OCI-M2 (cell line): ENCODE results near the gene C1RL.

Experiments used
- DNase-seq: peaks from one replicate; lab custom pipeline; 2025; ENCODE audit not compliant: unreplicated experiment; lab: John Stamatoyannopoulos, UW

Gene C1RL

GRCh38 chr12:7108796-7109571, at the start of gene C1RL:
C1RL (minus strand) TSS chr12:7109214; CDS start chr12:7109180, 34 bp downstream.
- DNase-seq, result no peak

GRCh38 chr12:7157391-7157790, 48.4 kb upstream of the C1RL start:
- no peak for DNase-seq

GRCh38 chr12:7156259-7157197, 47.5 kb upstream of the C1RL start:
- DNase-seq, result no peak

- DNase-seq, result no peak
Observed at GRCh38 chr12:7155471-7156034, 46.5 kb upstream of the C1RL start.

- no peak for DNase-seq
Observed at GRCh38 chr12:7154901-7155470, 46.0 kb upstream of the C1RL start.

GRCh38 chr12:7154042-7154441, 45.0 kb upstream of the C1RL start:
- no peak for DNase-seq

- DNase-seq, result no peak
Observed at GRCh38 chr12:7152818-7153217, 43.8 kb upstream of the C1RL start.

GRCh38 chr12:7151532-7151931, 42.5 kb upstream of the C1RL start:
- DNase-seq, result no peak

GRCh38 chr12:7150841-7151240, 41.8 kb upstream of the C1RL start:
- no peak for DNase-seq

GRCh38 chr12:7150356-7150755, 41.3 kb upstream of the C1RL start:
- no peak for DNase-seq

- no peak for DNase-seq
Observed at GRCh38 chr12:7146906-7147305, 37.9 kb upstream of the C1RL start.

- DNase-seq, result no peak
Observed at GRCh38 chr12:7146228-7146627, 37.2 kb upstream of the C1RL start.

- no peak for DNase-seq
Observed at GRCh38 chr12:7145671-7146070, 36.7 kb upstream of the C1RL start.

GRCh38 chr12:7144414-7145120, 35.6 kb upstream of the C1RL start:
- DNase-seq, result peak; percentile 5

GRCh38 chr12:7143564-7143963, 34.5 kb upstream of the C1RL start:
- no peak for DNase-seq

GRCh38 chr12:7142809-7143465, 33.9 kb upstream of the C1RL start:
- no peak for DNase-seq

GRCh38 chr12:7142056-7142644, 33.1 kb upstream of the C1RL start:
- no peak for DNase-seq

- DNase-seq, result no peak
Observed at GRCh38 chr12:7141351-7142005, 32.5 kb upstream of the C1RL start.

- no peak for DNase-seq
Observed at GRCh38 chr12:7139200-7139599, 30.2 kb upstream of the C1RL start.
